Breast epithelium (tissue), 4 donors: ENCODE results near the gene NELL2. TPM values are rescaled to one million over a fixed set of nuclear protein-coding genes. Genes with fewer than 3 reads are reported as not detected.

Experiments used
- DNase-seq, 2 donors: peaks; one replicate each; pipeline ENCODE4 v3.0.0-alpha.2; 2019; ENCODE audit warnings: low spot score in 2 of 2
- H3K27ac ChIP-seq, 2 donors: fragments of 200-600 bp; sonication (generic) in 1 of 2; one replicate each; pipeline ENCODE4 v1.5.1; 2016 to 2019; ENCODE audit warnings: mild to moderate bottlenecking in 1 of 2
- H3K27me3 ChIP-seq, 2 donors: fragments of 200-600 bp; sonication (generic) in 1 of 2; one replicate each; pipeline versions ENCODE4 v1.5.1 to v1.6.0; 2017 to 2019; ENCODE audit warnings: control low read depth in 1 of 2, mild to moderate bottlenecking in 1 of 2
- H3K36me3 ChIP-seq: fragments of 200-600 bp; one replicate; pipeline ENCODE4 v1.5.1; 2019
- H3K4me1 ChIP-seq, 2 donors: fragments of 200-600 bp; sonication (generic); one replicate each; pipeline ENCODE4 v1.5.1; 2016 to 2019; ENCODE audit warnings: control low read depth in 1 of 2
- H3K4me3 ChIP-seq, 3 donors: fragments of 200-600 bp; sonication (generic); 1 replicate in 2 of 3; 2 replicates in 1 of 3; pipeline ENCODE4 v1.5.1; 2016 to 2019; ENCODE audit warnings: mild to moderate bottlenecking in 3 of 3, moderate library complexity in 2 of 3
- H3K9me3 ChIP-seq, 2 donors: fragments of 200-600 bp; sonication (generic) in 1 of 2; one replicate each; pipeline ENCODE4 v1.5.1; 2016 to 2019; ENCODE audit warnings: control low read depth in 1 of 2
- CTCF ChIP-seq, 3 donors: fragments of 450-650 bp; IDR thresholded peaks; one replicate each; pipeline ENCODE4 v1.5.1; 2016 to 2017; ENCODE audit warnings: antibody characterized with exemption in 3 of 3, mild to moderate bottlenecking in 3 of 3, moderate library complexity in 3 of 3
- POLR2A ChIP-seq: fragments of 450-650 bp; IDR thresholded peaks from one replicate; pipeline ENCODE4 v1.6.1; 2016; ENCODE audit warnings: antibody characterized with exemption, mild to moderate bottlenecking, moderate library complexity
- POLR2AphosphoS5 ChIP-seq, 3 donors: sonication (generic); formaldehyde crosslinking; IDR thresholded peaks; one replicate each; pipeline ENCODE4 v1.6.1; 2017; ENCODE audit warnings: antibody characterized with exemption in 3 of 3
- intact Hi-C: fragments of 100-400 bp; cut with DNase I; formaldehyde crosslinking; loops from one replicate; pipeline ENCODE4 v1.15.1; 2023; ENCODE audit warnings: low total_unique reads
- total RNA-seq, 3 donors: library from RNA; depleted of rRNA; stranded (reverse); fragments of >200 nt; gene quantifications; one replicate each; pipeline ENCODE4 v1.1.0, GENCODE V29; 2016

Gene NELL2
- total RNA-seq, 3 donors from 2014 or later = 4.9 to 10.1 (median 9.9) TPM

GRCh38 chr12:44563486-44563885 lies 312.6 kb downstream of the NELL2 start:
- H3K27ac ChIP-seq = no peak overlapping the region
- H3K4me3 ChIP-seq = no peak overlapping the region
- DNase-seq = no peak
- H3K27me3 ChIP-seq = no peaks in the 10 kb centered on the region
- TF ChIP-seq CTCF (IDR thresholded peaks at IDR 0.05) (no peak), POLR2AphosphoS5 (IDR thresholded peaks at IDR 0.05) (no peak), POLR2A (no peak)
- no peaks in the 10 kb centered on the region for H3K9me3 ChIP-seq
- H3K36me3 ChIP-seq = no peaks in the 10 kb centered on the region
- H3K4me1 ChIP-seq = no peaks in the 10 kb centered on the region
- intact Hi-C loops = no loop called here

GRCh38 chr12:44558340-44559100 lies 317.6 kb downstream of the NELL2 start:
- intact Hi-C loops = no loop called here
- Histone ChIP-seq H3K27me3 (no peaks in the 10 kb centered on the region), H3K4me1 (no peaks in the 10 kb centered on the region), H3K36me3 (no peaks in the 10 kb centered on the region), H3K27ac (no peak overlapping the region), H3K9me3 (no peaks in the 10 kb centered on the region), H3K4me3 (no peak overlapping the region)
- TF ChIP-seq CTCF (IDR thresholded peaks at IDR 0.05) (no peak), POLR2A (no peak), POLR2AphosphoS5 (IDR thresholded peaks at IDR 0.05) (no peak)
- no peak for DNase-seq

DNA sequence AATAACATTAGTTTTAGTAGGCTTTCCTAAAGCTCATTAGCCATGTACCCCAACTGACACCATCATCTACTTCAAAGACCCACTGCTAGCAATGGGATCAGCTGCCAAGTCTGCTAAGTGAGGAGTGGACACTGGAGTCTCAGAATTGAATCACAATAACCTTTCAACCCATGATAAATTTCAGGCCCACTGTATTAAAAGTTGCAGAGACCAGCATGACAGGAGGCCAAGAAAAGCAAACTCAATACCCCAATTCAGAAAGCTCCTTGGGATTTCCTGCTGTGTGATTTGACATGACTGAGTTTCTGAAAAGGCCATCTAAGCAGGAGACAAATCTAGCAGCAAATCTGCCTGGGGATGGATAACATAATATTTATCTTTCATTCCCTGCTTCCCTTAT lies 320.7 kb downstream of the NELL2 start:
- H3K27ac ChIP-seq = no peak overlapping the region
- intact Hi-C loops = no loop called here
- no peaks in the 10 kb centered on the region for H3K4me1 ChIP-seq
- H3K9me3 ChIP-seq = no peaks in the 10 kb centered on the region
- no peaks in the 10 kb centered on the region for H3K27me3 ChIP-seq
- no peak overlapping the region for H3K4me3 ChIP-seq
- no peak for DNase-seq
- H3K36me3 ChIP-seq = no peaks in the 10 kb centered on the region
- TF ChIP-seq POLR2A (no peak), POLR2AphosphoS5 (IDR thresholded peaks at IDR 0.05) (no peak), CTCF (IDR thresholded peaks at IDR 0.05) (no peak)

- H3K27me3 ChIP-seq = no peaks in the 10 kb centered on the region
- no peaks in the 10 kb centered on the region for H3K36me3 ChIP-seq
- no peak overlapping the region for H3K27ac ChIP-seq
- no peaks in the 10 kb centered on the region for H3K4me1 ChIP-seq
- no peak for DNase-seq
- TF ChIP-seq CTCF (IDR thresholded peaks at IDR 0.05) (no peak), POLR2AphosphoS5 (IDR thresholded peaks at IDR 0.05) (no peak), POLR2A (no peak)
- no peaks in the 10 kb centered on the region for H3K9me3 ChIP-seq
- H3K4me3 ChIP-seq = no peak overlapping the region
- intact Hi-C loops = no loop called here
Measured at GRCh38 chr12:44551631-44552030, 324.5 kb downstream of the NELL2 start.

DNA sequence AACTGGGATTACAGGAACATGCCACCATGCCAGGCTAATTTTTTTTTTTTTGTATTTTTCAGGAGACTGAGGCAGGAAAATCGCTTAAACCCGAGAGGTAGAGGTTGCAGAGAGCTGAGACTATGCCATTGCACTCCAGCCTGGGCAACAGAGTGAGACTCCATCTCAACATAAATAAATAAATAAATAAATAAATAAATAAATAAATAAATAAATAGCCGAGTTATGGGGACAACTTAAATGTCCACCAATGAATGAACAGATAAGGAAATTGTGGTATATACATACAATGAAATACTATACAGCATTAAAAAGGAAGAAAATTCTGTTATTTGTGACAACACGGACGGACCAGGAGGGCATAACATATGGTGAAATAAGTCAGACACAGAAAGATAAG lies 325.7 kb downstream of the NELL2 start:
- DNase-seq = no peak
- Histone ChIP-seq H3K27ac (no peak overlapping the region), H3K4me1 (no peaks in the 10 kb centered on the region), H3K4me3 (no peak overlapping the region), H3K36me3 (no peaks in the 10 kb centered on the region), H3K27me3 (no peaks in the 10 kb centered on the region), H3K9me3 (no peaks in the 10 kb centered on the region)
- intact Hi-C loops = no loop called here
- TF ChIP-seq POLR2AphosphoS5 (IDR thresholded peaks at IDR 0.05) (no peak), POLR2A (no peak), CTCF (IDR thresholded peaks at IDR 0.05) (no peak)
